GM18861 (cell line): Measurements from ENCODE around the gene NFKBIE.

ENCODE experiments used
- ATAC-seq: cut with Tn5 transposase; IDR thresholded peaks from one replicate; pipeline ENCODE4 v1.9.1; 2021; ENCODE audit not compliant: unreplicated experiment

The NFKBIE gene

DNA sequence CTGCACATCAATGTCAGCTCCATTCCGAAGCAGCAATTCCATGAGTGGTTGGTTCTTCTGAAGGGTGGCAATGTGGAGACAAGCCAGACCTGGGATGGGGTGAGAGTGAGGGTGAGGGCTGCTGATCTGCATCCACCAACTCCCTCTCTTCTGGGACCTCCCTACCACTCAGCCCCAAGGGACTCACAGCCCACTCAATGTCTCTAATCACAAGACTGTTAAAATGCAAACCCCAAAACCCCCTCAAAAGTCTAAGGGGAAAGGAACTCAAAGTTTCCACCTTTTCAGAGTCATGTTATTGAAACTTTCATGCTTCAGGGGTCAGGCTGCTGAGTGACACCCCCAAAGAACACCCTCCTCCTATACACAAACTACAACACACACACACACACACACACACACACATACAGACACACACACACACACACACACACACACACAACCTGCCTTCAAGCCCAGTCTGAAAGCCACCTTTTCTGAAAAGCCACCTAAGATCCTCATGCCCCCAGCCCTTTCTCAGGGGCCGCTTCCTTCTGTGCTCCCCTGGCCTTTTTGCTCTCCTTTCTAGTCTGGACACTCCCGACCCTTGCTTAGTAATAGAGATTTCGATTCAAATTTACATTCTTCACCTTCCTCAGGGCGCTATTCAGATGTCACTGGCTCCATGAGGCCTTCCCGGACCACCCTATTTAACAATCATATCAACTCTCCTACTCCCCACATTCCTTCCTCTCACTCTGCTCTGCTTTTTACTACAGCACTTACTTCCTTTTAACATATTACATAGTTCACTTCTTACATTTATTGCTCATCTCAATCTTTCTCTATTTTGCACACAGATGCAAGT, 4.7 kb downstream of the NFKBIE start:
- ATAC-seq, result no peak

- no peak for ATAC-seq
Observed at GRCh38 chr6:44260011-44260410, 5.3 kb downstream of the NFKBIE start.

DNA sequence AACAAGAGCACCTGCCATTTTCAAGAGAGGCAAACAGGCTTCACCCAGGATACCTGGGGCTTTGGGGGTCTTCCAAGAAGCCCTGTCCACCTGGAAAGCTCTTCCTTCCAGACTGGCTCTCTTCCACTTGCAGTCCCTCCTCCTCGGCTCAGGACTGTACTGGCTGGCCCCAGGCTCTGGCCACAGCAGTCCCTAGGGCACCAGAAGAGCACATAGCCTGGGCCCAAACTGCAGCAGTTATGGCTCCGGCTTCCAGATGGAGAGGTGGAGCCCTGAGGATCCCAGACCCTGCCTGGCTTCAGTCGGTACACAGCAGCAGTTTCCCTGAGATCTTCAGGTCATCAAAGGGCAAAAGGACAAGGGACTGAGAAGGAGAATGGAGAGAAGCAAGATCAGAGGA, 6.4 kb downstream of the NFKBIE start:
- no peak for ATAC-seq

GRCh38 chr6:44258325-44258863, 7.0 kb downstream of the NFKBIE start:
- no peak for ATAC-seq

DNA sequence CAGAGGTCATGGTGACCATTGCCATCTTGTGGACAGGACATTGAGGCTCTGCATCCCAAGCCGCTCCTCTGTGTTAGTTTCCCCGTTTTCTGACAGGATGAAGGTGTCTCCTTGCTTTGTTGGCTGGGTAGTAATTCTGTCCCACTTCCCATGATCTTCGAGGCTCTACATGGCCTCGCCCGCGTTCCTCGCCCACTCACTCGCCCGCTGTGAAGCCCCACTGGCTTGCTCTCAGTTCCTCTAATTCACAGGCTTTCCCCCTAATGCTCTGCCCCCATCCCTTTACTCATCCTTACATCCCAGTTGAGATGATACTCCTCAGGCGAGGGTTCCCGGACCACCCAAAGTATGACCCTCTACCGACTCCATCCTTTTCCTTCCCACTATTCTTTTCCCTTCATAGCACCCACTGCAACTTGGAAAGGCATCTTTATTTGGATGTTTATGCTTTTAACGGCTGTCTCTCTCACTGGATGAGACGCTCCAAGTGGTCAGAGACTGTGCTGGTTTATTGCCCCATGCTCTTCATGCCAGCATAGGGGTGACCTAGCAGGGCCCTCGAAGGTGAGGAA, 7.5 kb downstream of the NFKBIE start:
- peak; percentile 13 for ATAC-seq

DNA sequence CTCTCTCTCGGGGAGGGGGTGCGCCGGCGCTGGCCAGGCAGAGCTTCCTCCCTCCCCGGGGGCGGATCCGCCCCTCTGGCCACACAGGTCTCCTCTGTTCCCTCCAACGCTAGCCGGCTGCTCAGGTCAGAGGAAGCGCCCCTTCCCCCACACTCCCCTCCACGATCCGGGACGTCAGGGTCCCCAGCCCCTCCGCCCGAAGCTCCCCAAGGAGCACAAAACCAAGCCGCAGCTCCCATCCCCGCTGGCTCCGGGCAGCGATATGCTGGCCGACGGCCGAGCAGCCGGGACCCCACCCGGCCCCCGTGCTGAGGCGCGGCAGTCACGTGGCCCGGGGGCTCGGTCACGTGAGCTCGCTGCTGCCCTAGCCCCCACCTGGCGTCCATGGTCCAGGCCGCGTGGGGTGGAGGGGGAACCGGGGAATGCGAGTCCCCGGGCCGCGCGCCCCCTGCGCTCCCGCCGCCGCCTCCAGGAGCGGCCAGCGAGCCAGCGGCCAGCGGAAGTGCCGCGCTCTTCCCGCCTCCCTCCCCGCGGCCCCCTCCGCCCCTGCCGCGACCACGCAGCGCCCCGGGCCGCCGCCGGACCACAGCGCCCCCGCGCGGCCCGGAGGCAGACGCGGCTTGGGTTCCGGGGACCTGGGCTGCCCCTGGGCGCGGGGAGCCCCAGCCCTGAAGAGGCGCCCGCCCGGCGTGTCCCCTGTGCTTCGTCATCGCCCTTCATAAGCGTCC, 8.2 kb downstream of the NFKBIE start, which contains the start of gene SLC35B2:
Gene SLC35B2, minus strand, starts transcription at position 504 of the 728 bp plus-strand sequence. Its CDS starts 118 bp downstream, at position 386.
- peak; percentile 36 for ATAC-seq

- ATAC-seq, result no peak
Observed at GRCh38 chr6:44256775-44257024, 8.7 kb downstream of the NFKBIE start.

DNA sequence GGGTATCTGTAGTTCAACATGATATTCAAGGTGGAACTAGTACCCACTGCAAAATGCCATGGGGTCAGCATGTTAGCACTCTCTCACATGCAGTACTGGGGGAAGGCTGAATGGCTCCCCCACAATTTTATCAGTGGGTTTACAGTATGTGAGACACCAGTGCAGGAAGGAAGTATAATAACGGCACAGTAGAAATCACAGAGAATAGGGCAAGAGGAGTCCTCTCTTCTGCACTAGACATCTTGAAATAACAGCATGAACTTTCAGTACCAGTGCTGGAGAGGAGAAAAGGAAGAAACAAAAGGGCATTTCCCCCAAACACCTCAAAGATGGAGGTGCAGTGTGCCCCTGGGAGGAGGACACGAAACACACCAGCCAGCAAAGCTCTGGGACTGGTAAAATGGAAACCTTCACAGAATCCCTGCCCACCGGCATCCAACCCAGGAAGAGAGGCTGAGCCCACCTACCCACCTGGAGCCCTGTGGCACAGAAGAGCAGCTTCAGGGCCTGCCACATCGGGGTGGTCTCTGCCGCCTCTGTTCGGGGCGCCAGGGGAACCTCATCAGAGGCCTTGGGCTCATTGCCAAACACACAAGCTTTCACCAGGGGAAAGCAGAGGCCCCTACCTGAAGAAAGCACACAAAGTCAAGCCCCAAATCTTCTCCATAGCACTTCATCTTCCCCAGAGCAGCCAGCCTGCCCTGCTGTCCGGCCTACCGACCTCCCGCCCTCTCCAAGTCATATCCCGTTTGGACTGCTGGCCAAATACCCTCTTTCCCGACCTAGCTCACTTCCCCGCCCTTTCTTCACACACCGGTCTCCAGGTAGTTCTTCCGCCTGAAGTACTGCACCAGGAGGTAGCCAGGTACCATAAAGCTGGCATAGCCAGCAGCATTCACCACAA, 9.2 kb downstream of the NFKBIE start:
- no peak for ATAC-seq

- no peak for ATAC-seq
Observed at GRCh38 chr6:44255105-44255808, 10.1 kb downstream of the NFKBIE start.

DNA sequence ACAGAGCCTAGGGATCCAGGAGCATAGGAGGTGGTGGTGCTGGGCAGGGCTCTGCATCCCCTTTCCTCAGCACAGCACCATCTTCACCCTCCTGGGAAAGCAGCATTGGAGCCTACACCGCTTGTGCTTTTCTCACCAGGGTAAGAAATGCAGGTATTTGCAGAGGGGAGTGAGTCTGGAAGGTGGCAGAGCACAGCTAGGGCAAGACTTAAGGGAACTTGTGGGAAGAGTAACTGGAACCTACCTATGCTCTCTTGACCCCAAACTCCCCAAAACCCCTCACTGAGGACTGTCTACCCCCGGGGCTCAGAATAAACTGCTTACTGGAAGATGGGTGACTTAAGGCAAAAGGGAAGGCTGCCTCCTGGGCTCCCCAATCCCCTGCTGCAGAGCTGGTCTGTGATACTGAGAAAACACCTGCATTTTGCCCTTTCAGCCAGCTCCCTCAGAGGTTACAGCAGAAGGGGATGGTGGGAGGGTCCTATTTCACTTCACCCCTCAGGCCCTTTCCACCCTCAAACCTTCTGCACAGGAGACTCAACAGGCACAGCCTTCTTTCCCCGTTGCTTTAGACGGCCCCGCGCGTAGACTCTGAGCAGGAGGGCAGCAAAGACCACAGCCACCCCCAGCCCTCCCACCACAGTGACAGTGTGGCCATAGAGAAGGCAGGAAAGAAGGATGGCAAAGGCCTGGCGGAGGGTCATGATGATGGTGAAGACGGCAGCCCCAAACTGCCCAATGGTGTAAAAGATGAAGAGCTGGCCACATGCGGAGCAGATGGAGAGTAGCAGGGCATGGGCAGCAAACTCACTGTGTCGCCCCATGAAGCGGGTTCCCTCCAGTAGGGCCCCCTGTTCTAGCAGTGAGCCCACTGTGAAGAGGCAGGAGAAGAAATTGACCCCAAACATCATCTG, 10.9 kb downstream of the NFKBIE start:
- ATAC-seq, result no peak

- no peak for ATAC-seq
Observed at GRCh38 chr6:44253307-44254101, 11.8 kb downstream of the NFKBIE start.

- no peak for ATAC-seq
Observed at GRCh38 chr6:44251576-44252524, 13.5 kb downstream of the NFKBIE start.

DNA sequence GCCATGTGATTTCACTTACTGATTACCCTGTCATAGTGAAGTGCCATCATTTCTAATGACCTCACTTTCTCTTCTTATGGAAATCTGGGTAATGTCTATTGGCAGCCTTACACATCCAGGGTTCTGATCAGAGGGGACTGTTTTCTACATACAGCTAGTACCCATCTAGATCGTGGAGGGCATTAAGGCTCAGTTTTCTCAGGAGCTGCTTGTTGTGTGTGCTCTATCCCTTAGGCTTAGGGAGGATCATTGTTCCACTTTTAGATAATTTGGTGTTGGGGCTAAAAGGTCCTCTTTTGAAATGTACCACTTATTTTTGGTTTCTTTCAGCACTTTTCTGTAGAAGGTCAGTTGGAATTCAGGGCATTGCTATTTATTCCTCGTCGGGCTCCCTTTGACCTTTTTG, 14.6 kb downstream of the NFKBIE start:
- ATAC-seq, result no peak

GRCh38 chr6:44250067-44250717, 15.2 kb downstream of the NFKBIE start:
- no peak for ATAC-seq

- no peak for ATAC-seq
Observed at GRCh38 chr6:44249082-44249748, 16.1 kb downstream of the NFKBIE start.

DNA sequence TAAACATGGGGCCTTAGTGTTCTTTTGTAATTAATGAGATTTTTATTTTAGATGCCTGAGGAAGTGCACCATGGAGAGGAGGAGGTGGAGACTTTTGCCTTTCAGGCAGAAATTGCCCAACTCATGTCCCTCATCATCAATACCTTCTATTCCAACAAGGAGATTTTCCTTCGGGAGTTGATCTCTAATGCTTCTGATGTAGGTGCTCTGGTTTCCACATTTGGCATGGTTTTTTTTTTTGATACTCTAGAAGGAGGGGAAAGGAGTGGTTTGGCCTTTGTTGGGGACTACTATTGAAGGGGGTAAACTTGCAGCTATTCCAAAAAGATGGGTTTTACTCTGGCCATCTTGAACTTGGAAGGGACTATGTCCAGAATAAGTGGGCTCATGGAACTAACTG, 16.8 kb downstream of the NFKBIE start:
- no peak for ATAC-seq
